ENCODE data around the gene DEPDC5. TPM values are rescaled to one million over a fixed set of nuclear protein-coding genes. Genes with fewer than 3 reads are reported as not detected.

Gene DEPDC5
- total and polyA plus RNA-seq, 2 of the 8 experiments (the other 6 are each of a cell fraction or from before 2014, with no cell fraction given), result 18.3 to 26.5 TPM

DNA sequence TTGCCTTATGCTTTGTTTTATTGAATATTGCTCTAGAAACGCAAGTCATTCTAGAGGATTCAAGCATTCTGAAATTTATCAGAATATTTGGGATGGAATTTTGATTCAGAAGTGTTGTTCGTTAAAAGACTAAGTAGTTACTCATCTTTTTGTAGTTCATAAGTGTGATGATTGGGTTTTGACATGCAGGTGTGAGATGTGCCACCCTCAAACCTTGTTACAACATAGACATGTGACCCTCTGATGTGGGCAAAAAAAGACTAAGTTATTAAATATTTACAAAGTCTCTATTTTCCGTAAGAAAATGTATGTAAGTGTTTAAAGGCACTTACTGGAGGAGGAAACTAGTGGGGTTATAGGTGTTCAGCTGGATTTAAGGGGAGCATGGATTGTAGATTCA lies 199.4 kb downstream of the DEPDC5 start:
- no peak overlapping the region for H2BK120ac ChIP-seq (replicated peaks; ENCODE audit: low read depth, low read length)
- no peak overlapping the region for H3K27ac ChIP-seq (ENCODE audit: low read depth, low read length)
- CTCF ChIA-PET (ENCODE audit: partially characterized antibody), result interaction anchor here (0.9 to 1.6 kb wide), 6 partner anchors 12 to 107 kb away, joined by 3 to 7 read pairs (median 4); no protein-coding TSS in a partner anchor

More for the DNA sequence above, 199.4 kb downstream of the DEPDC5 start:
- no peak overlapping the region for H4K8ac ChIP-seq (ENCODE audit: extremely low read depth, insufficient read depth, low read length)
- H3K14ac ChIP-seq (ENCODE audit: insufficient read length), result no peak overlapping the region
- WGBS, 2 experiments (ENCODE audit: extremely low coverage in 1 of 2, insufficient coverage in 1 of 2, insufficient read length in 1 of 2, insufficient replicate concordance in 2 of 2, low coverage in 1 of 2, low lambda C conversion rate in 2 of 2, missing lambda C conversion rate in 1 of 2), result 90% methylated on average over 3 of the region's 3 CpGs; no CpG with 5 or more reads in 1 of the 2 experiments
- no peak overlapping the region for H3K56ac ChIP-seq (replicated peaks; ENCODE audit: insufficient read length, low read depth, low read length)
- H3K4ac ChIP-seq (replicated peaks; ENCODE audit: insufficient read length, low read depth, low read length), result no peak overlapping the region
- no peak overlapping the region for H4K5ac ChIP-seq (ENCODE audit: insufficient read length, low read depth, low read length)
- no peak overlapping the region for H2AFZ ChIP-seq (ENCODE audit: low read length)
- peaks cover 32 to 41% of the 10 kb centered on the region in 2 experiments for H4K20me1 ChIP-seq (replicated peaks in 1 of 2; ENCODE audit: control insufficient read depth in 1 of 2, insufficient read depth in 2 of 2, low read length in 2 of 2)
- peaks cover 19% of the 10 kb centered on the region for H3K79me1 ChIP-seq (ENCODE audit: low read depth, low read length)
- no peaks in the 10 kb centered on the region for H3K9me3 ChIP-seq (ENCODE audit: insufficient read depth in 2 of 2, low read depth in 1 of 2, low read length in 1 of 2)
- H4K91ac ChIP-seq (replicated peaks; ENCODE audit: insufficient read length, low read length), result no peak overlapping the region
- no peak overlapping the region for H2BK15ac ChIP-seq (ENCODE audit: low read length)
- DNase-seq (ENCODE audit: low read depth in 1 of 2, low spot score in 2 of 2) (no peak), FAIRE-seq (no peak)
- H3K23ac ChIP-seq (ENCODE audit: insufficient read length), result no peak overlapping the region
- peaks cover 9 to 67% (median 28%) of the 10 kb centered on the region in 4 experiments for H3K36me3 ChIP-seq (ENCODE audit: control insufficient read depth in 2 of 4, insufficient read depth in 4 of 4, low read length in 3 of 4)
- no peak overlapping the region for H3K9ac ChIP-seq (replicated peaks in 1 of 4; ENCODE audit: extremely low read depth in 1 of 4, low read depth in 3 of 4, low read length in 3 of 4)
- no peak overlapping the region for H3K18ac ChIP-seq (ENCODE audit: extremely low read depth, low read length)
- peaks cover 20 to 83% of the 10 kb centered on the region in 2 experiments for H3K79me2 ChIP-seq (ENCODE audit: control insufficient read depth in 1 of 2, insufficient read depth in 2 of 2, low read length in 2 of 2)
- H2BK20ac ChIP-seq (ENCODE audit: low read length), result no peak overlapping the region
- H2AK5ac ChIP-seq (ENCODE audit: low read depth, low read length), result no peak overlapping the region
- no peak overlapping the region for H2BK12ac ChIP-seq (ENCODE audit: low read depth, low read length)
- H3K4me1 ChIP-seq (replicated peaks in 1 of 4; ENCODE audit: control insufficient read depth in 3 of 4, insufficient read depth in 4 of 4, low read length in 3 of 4), result peaks cover 2 to 12% (median 7%) of the 10 kb centered on the region in 4 experiments; a peak in 6 of 7 replicates
- POLR2A ChIA-PET (ENCODE audit: partially characterized antibody), result interaction anchor here (0.6 to 3.3 kb wide), 5 partner anchors 7 to 291 kb away, joined by 3 to 20 read pairs (median 3); partner anchors contain the start of genes PISD and YWHAH
- peak overlapping the region in 1 of 4 experiments; percentile 3; a peak in 1 of 8 replicates for H3K4me3 ChIP-seq (ENCODE audit: extremely low read depth in 1 of 4, insufficient read depth in 2 of 4, low read depth in 3 of 4, low read length in 4 of 4)
- peak overlapping the region in 1 of 2 experiments; percentile 22; a peak in 1 of 4 replicates for H3K4me2 ChIP-seq (ENCODE audit: insufficient read depth in 1 of 2, low read depth in 2 of 2, low read length in 2 of 2)
- no peaks in the 10 kb centered on the region for H3K23me2 ChIP-seq (ENCODE audit: low read depth, low read length)
- no peak overlapping the region for H2BK5ac ChIP-seq (ENCODE audit: low read depth, low read length)
- H3K27me3 ChIP-seq (replicated peaks in 1 of 4; ENCODE audit: control insufficient read depth in 3 of 4, extremely low read depth in 1 of 4, insufficient read depth in 3 of 4, low read length in 3 of 4), result no peaks in the 10 kb centered on the region
